H1 (cell line): ENCODE measurements around the gene PHF10. TPM values are rescaled to one million over a fixed set of nuclear protein-coding genes. Genes with fewer than 3 reads are reported as not detected.

Experiments
- CTCF ChIA-PET: fragments of 300-600 bp; sonication (Branson Sonifier 250); formaldehyde crosslinking; loops from one replicate; lab custom pipeline; 2021; ENCODE audit not compliant: partially characterized antibody; lab: Charles Lee
- POLR2A ChIA-PET: fragments of 300-600 bp; sonication (Branson Sonifier 250); formaldehyde crosslinking; loops from one replicate; lab custom pipeline; 2021; ENCODE audit warnings: inconsistent platforms; ENCODE audit not compliant: partially characterized antibody; lab: Charles Lee
- DNase-seq, 2 experiments: peaks; one replicate each; pipeline versions ENCODE4 v3.0.0 to v3.0.0-alpha.2; 2010 to 2022; ENCODE audit warnings: low spot score in 2 of 2, low read depth in 1 of 2, mixed read lengths in 1 of 2
- FAIRE-seq: peaks from 2 replicates; lab custom pipeline; 2011; peaks lifted over from hg19 to GRCh38; lab: Jason Lieb, UNC
- H2AFZ ChIP-seq: 2 replicates; pipeline ENCODE4 v1.8.1; 2012; ENCODE audit warnings: low read length, inconsistent platforms
- H2AK5ac ChIP-seq: 2 replicates; pipeline ENCODE4 v1.6.1; 2013; ENCODE audit warnings: low read depth, low read length
- H2BK120ac ChIP-seq: replicated peaks from 2 replicates; pipeline ENCODE3; 2013; ENCODE audit warnings: low read depth, low read length, inconsistent platforms
- H2BK12ac ChIP-seq: 2 replicates; pipeline ENCODE4 v1.6.1; 2013; ENCODE audit warnings: low read depth, low read length
- H2BK15ac ChIP-seq: 2 replicates; pipeline ENCODE4 v1.6.1; 2013; ENCODE audit warnings: low read length
- H2BK20ac ChIP-seq: 2 replicates; pipeline ENCODE4 v1.6.1; 2013; ENCODE audit warnings: low read length
- H2BK5ac ChIP-seq: 2 replicates; pipeline ENCODE4 v1.6.1; 2013; ENCODE audit warnings: low read depth, low read length
- H3K14ac ChIP-seq: 2 replicates; pipeline ENCODE4 v1.6.1; 2013; ENCODE audit warnings: inconsistent platforms; ENCODE audit not compliant: insufficient read length
- H3K18ac ChIP-seq: 2 replicates; pipeline ENCODE4 v1.6.1; 2013; ENCODE audit warnings: low read length; ENCODE audit errors: extremely low read depth
- H3K23ac ChIP-seq: 2 replicates; pipeline ENCODE4 v1.6.1; 2013; ENCODE audit warnings: inconsistent platforms; ENCODE audit not compliant: insufficient read length
- H3K23me2 ChIP-seq: 2 replicates; pipeline ENCODE4 v1.6.1; 2013; ENCODE audit warnings: low read depth, low read length
- H3K27ac ChIP-seq: 2 replicates; pipeline ENCODE4 v1.6.1; 2011; ENCODE audit warnings: low read depth, low read length, inconsistent platforms
- H3K27me3 ChIP-seq, 4 experiments: replicated peaks in 1 of 4; 1 replicate in 1 of 4; 2 replicates in 3 of 4; pipeline versions ENCODE4 v1.6.1 to v1.8.1; 2011 to 2013; ENCODE audit warnings: low read length in 3 of 4, mild to moderate bottlenecking in 3 of 4, inconsistent platforms in 2 of 4, mixed read lengths in 2 of 4, moderate library complexity in 1 of 4; ENCODE audit not compliant: control insufficient read depth in 3 of 4, insufficient read depth in 3 of 4; ENCODE audit errors: extremely low read depth in 1 of 4
- H3K36me3 ChIP-seq, 4 experiments: 2 replicates each; pipeline versions ENCODE4 v1.6.1 to v1.8.1; 2011 to 2013; ENCODE audit warnings: mild to moderate bottlenecking in 4 of 4, low read length in 3 of 4, moderate library complexity in 2 of 4, control low read depth in 1 of 4, inconsistent platforms in 1 of 4; ENCODE audit not compliant: insufficient read depth in 4 of 4, control insufficient read depth in 2 of 4
- H3K4ac ChIP-seq: replicated peaks from 2 replicates; pipeline ENCODE3; 2013; ENCODE audit warnings: low read length, low read depth, mixed read lengths, inconsistent platforms; ENCODE audit not compliant: insufficient read length
- H3K4me1 ChIP-seq, 4 experiments: replicated peaks in 1 of 4; 1 replicate in 1 of 4; 2 replicates in 3 of 4; pipeline versions ENCODE4 v1.6.1 to v1.8.1; 2011 to 2013; ENCODE audit warnings: low read length in 3 of 4, inconsistent platforms in 2 of 4, mixed read lengths in 1 of 4; ENCODE audit not compliant: insufficient read depth in 4 of 4, control insufficient read depth in 3 of 4
- H3K4me2 ChIP-seq, 2 experiments: 2 replicates each; pipeline versions ENCODE4 v1.6.1 to v1.8.1; 2011 to 2013; ENCODE audit warnings: low read depth in 2 of 2, low read length in 2 of 2, control low read depth in 1 of 2, inconsistent platforms in 1 of 2, mild to moderate bottlenecking in 1 of 2; ENCODE audit not compliant: insufficient read depth in 1 of 2
- H3K4me3 ChIP-seq, 4 experiments: fragments of 200-600, 300-600 bp in 1 of 4; sonication (generic), shearing (Covaris generic), sonication (Bioruptor Twin) in 1 of 4; 2 replicates each; pipeline versions ENCODE4 v1.5.1 to v1.8.1; 2011 to 2016; ENCODE audit warnings: low read length in 4 of 4, low read depth in 3 of 4, control low read depth in 2 of 4, inconsistent platforms in 2 of 4, mild to moderate bottlenecking in 2 of 4, mixed read lengths in 1 of 4, moderate library complexity in 1 of 4; ENCODE audit not compliant: insufficient read depth in 2 of 4; ENCODE audit errors: extremely low read depth in 1 of 4
- H3K56ac ChIP-seq: replicated peaks from 2 replicates; pipeline ENCODE3; 2013; ENCODE audit warnings: low read depth, mild to moderate bottlenecking, mixed read lengths, low read length, inconsistent platforms; ENCODE audit not compliant: insufficient read length
- H3K79me1 ChIP-seq: 2 replicates; pipeline ENCODE4 v1.6.1; 2013; ENCODE audit warnings: low read depth, low read length, control low read depth
- H3K79me2 ChIP-seq, 2 experiments: 2 replicates each; pipeline versions ENCODE4 v1.6.1 to v1.8.1; 2012 to 2013; ENCODE audit warnings: low read length in 2 of 2, mild to moderate bottlenecking in 2 of 2, inconsistent platforms in 1 of 2; ENCODE audit not compliant: insufficient read depth in 2 of 2, control insufficient read depth in 1 of 2
- H3K9ac ChIP-seq, 4 experiments: replicated peaks in 1 of 4; 1 replicate in 1 of 4; 2 replicates in 3 of 4; pipeline versions ENCODE4 v1.6.1 to v1.8.1; 2011 to 2013; ENCODE audit warnings: low read depth in 3 of 4, low read length in 3 of 4, control low read depth in 2 of 4, mild to moderate bottlenecking in 2 of 4, moderate library complexity in 2 of 4, inconsistent platforms in 1 of 4; ENCODE audit errors: extremely low read depth in 1 of 4
- H3K9me3 ChIP-seq, 2 experiments: 2 replicates each; pipeline versions ENCODE4 v1.6.1 to v1.8.1; 2012 to 2013; ENCODE audit warnings: mild to moderate bottlenecking in 2 of 2, moderate library complexity in 2 of 2, control low read depth in 1 of 2, inconsistent platforms in 1 of 2, low read depth in 1 of 2, low read length in 1 of 2, mixed read lengths in 1 of 2; ENCODE audit not compliant: insufficient read depth in 2 of 2
- H4K20me1 ChIP-seq, 2 experiments: replicated peaks in 1 of 2; 2 replicates each; pipeline versions ENCODE3 to v1.8.1; 2011 to 2013; ENCODE audit warnings: inconsistent platforms in 2 of 2, low read length in 2 of 2, mild to moderate bottlenecking in 1 of 2; ENCODE audit not compliant: insufficient read depth in 2 of 2, control insufficient read depth in 1 of 2
- H4K5ac ChIP-seq: 2 replicates; pipeline ENCODE4 v1.6.1; 2013; ENCODE audit warnings: low read length, low read depth, mixed read lengths, inconsistent platforms; ENCODE audit not compliant: insufficient read length
- H4K8ac ChIP-seq: 2 replicates; pipeline ENCODE4 v1.8.0; 2013; ENCODE audit warnings: mild to moderate bottlenecking, moderate library complexity, low read length, inconsistent platforms; ENCODE audit not compliant: insufficient read depth; ENCODE audit errors: extremely low read depth
- H4K91ac ChIP-seq: replicated peaks from 2 replicates; pipeline ENCODE3; 2013; ENCODE audit warnings: low read length, mixed read lengths, inconsistent platforms; ENCODE audit not compliant: insufficient read length
- CHD2 ChIP-seq: IDR thresholded peaks from 2 replicates; pipeline ENCODE4 v1.6.1; 2012; ENCODE audit warnings: low read length, improper control_type of control experiment
- EZH2 ChIP-seq: fragments of 200-600 bp; sonication (generic); IDR thresholded peaks from 2 replicates; pipeline ENCODE4 v1.7.1; 2012; ENCODE audit warnings: low read depth, mild to moderate bottlenecking, moderate library complexity, low read length, inconsistent platforms; ENCODE audit not compliant: severe bottlenecking
- GABPA ChIP-seq: IDR thresholded peaks from 2 replicates; pipeline ENCODE4 v1.6.1; 2011; ENCODE audit warnings: mild to moderate bottlenecking, low read length, moderate library complexity, borderline replicate concordance; ENCODE audit not compliant: insufficient read depth
- HDAC2 ChIP-seq, 2 experiments: fragments of 300-600 bp in 1 of 2; sonication (generic) in 1 of 2; IDR thresholded peaks; 2 replicates each; pipeline ENCODE4 v1.6.1; 2011 to 2012; ENCODE audit warnings: low read depth in 2 of 2, low read length in 2 of 2, mild to moderate bottlenecking in 2 of 2, moderate library complexity in 2 of 2, borderline replicate concordance in 1 of 2, inconsistent platforms in 1 of 2
- MAFK ChIP-seq: IDR thresholded peaks from 2 replicates; pipeline ENCODE4 v1.6.1; 2012; ENCODE audit warnings: low read depth, mild to moderate bottlenecking, improper control_type of control experiment, low read length
- SIRT6 ChIP-seq: IDR thresholded peaks from one replicate; pipeline ENCODE4 v1.7.1; 2012; ENCODE audit warnings: low read length, inconsistent platforms
- SP1 ChIP-seq: IDR thresholded peaks from 2 replicates; pipeline ENCODE4 v1.6.1; 2011; ENCODE audit warnings: low read depth, low read length
- polyA plus RNA-seq, 7 experiments: library from polyadenylated mRNA; depleted of rRNA in 3 of 7; stranded (reverse) in 5 of 7; unstranded in 2 of 7; fragments of >200 nt in 5 of 7; fragments of 200-250 nt in 2 of 7; gene quantifications; 1 replicate in 5 of 7; 2 replicates in 1 of 7; 4 replicates in 1 of 7; pipeline versions ENCODE4 v1.2.1 to v1.2.3, GENCODE V29; 2011 to 2013; ENCODE audit warnings: missing spikeins in 2 of 7, mixed read lengths in 2 of 7
- total RNA-seq: library from RNA; stranded (reverse); fragmentation: NEBNext Ultra II Directional; extraction: Animal tissue kit (Norgen Biotek cat#: 25700); gene quantifications from 2 replicates; pipeline ENCODE4 v1.2.1, GENCODE V29; 2021

PHF10 gene
- total and polyA plus RNA-seq, 2 of the 8 experiments (the other 6 are each of a cell fraction or from before 2014, with no cell fraction given) = 15.6 to 51.1 TPM

DNA sequence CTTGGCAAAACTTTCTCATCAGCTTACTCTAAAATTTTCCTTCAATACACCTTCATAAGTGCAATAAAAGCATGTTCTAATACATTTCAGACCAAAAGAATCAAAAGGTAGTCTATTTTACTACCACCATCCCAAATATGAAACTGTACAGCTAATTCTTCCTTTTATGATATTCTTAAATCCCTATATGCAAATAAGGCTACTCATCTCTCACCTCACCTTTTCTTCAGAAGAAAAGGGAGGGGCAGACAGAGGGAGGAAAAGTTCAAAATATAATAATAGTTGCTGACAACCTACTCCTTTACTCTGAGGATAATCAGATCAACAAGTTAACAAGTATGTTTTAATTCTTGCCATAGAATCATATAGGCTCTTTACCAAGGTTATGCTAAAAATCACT lies 15.0 kb downstream of the PHF10 start:
- Histone ChIP-seq H2BK15ac (no peak overlapping the region), H2BK20ac (no peak overlapping the region), H3K27ac (no peak overlapping the region), H3K4me2 (no peak overlapping the region), H2AK5ac (no peak overlapping the region), H3K56ac (no peak overlapping the region), H3K9me3 (no peaks in the 10 kb centered on the region), H2AFZ (no peak overlapping the region), H3K4me1 (no peaks in the 10 kb centered on the region), H3K36me3 (peaks cover 0 to 66% (median 16%) of the 10 kb centered on the region in 4 experiments; a peak in 7 of 8 replicates), H4K20me1 (peaks cover 1 to 5% of the 10 kb centered on the region in 2 experiments), H2BK120ac (no peak overlapping the region), H3K23me2 (no peaks in the 10 kb centered on the region), H3K14ac (no peak overlapping the region), H2BK12ac (no peak overlapping the region), H3K23ac (no peak overlapping the region), H3K27me3 (no peaks in the 10 kb centered on the region), H3K79me1 (no peaks in the 10 kb centered on the region), H3K79me2 (peaks cover 0 to 9% of the 10 kb centered on the region in 2 experiments; a peak in 2 of 4 replicates), H4K8ac (no peak overlapping the region), H2BK5ac (no peak overlapping the region), H4K5ac (no peak overlapping the region), H3K4me3 (no peak overlapping the region), H3K9ac (no peak overlapping the region), H3K4ac (no peak overlapping the region), H3K18ac (no peak overlapping the region), H4K91ac (no peak overlapping the region)
- POLR2A ChIA-PET = interaction anchor here (0.8 to 5.3 kb wide), 2 partner anchors 8 to 42 kb away, joined by 3 to 22 read pairs; partner anchors contain the start of genes C6orf120, DYNLT2, ERMARD and WDR27
- TF ChIP-seq SP1 = no peak
- no peak for TF ChIP-seq EZH2
- no peak for TF ChIP-seq CHD2
- TF ChIP-seq MAFK = no peak
- TF ChIP-seq SIRT6 = no peak
- TF ChIP-seq GABPA = no peak
- no peak for TF ChIP-seq HDAC2 (IDR thresholded peaks at IDR 0.05; ENCODE audit: borderline replicate concordance in 1 of 2, low read depth in 2 of 2, low read length in 2 of 2)
- CTCF ChIA-PET = interaction anchor here (1.1 to 1.5 kb wide), 2 partner anchors 12 kb away, joined by 3 to 4 read pairs; no protein-coding TSS in a partner anchor
- FAIRE-seq = no peak
- DNase-seq = no peak
